Measurements from ENCODE around the gene AKAP8L. TPM values are rescaled to one million over a fixed set of nuclear protein-coding genes. Genes with fewer than 3 reads are reported as not detected.

The AKAP8L gene
- polyA plus RNA-seq (2012; rRNA removed), result 44.7 and 46.1 TPM in 2 replicates
- polyA plus RNA-seq (2012; cell fraction: cytosol; rRNA removed), result 17.5 and 18.8 TPM in 2 replicates
- polyA plus RNA-seq (2012; cell fraction: nucleus; rRNA removed), result 219 and 280 TPM in 2 replicates

- ChIA-PET POLR2A (interaction anchor here (0.6 to 2.2 kb wide), 12 partner anchors 8 to 412 kb away, joined by 3 to 15 read pairs (median 5); partner anchors contain the start of gene AKAP8), CTCF (interaction anchor here (0.8 to 3.1 kb wide), 24 partner anchors 11 to 294 kb away, joined by 3 to 19 read pairs (median 4); partner anchors contain the start of gene AKAP8)
- WGBS (ENCODE audit: low lambda C conversion rate), result 2% methylated on average over 38 of the region's 61 CpGs
- peak within 1 kb of the TSS; percentile 87 for H3K9ac ChIP-seq
- H3K9me2 ChIP-seq, result no peaks in the 10 kb centered on the region
- H3K36me3 ChIP-seq (replicated peaks in 1 of 2; ENCODE audit: control insufficient read depth in 1 of 2, insufficient read depth in 2 of 2, low read length in 1 of 2), result peaks cover 22 to 36% of the 10 kb centered on the region in 2 experiments
- H3K79me2 ChIP-seq (ENCODE audit: insufficient read depth), result peaks cover 50% of the 10 kb centered on the region
- peak within 1 kb of the TSS; percentile 54; the same call in 1 of the 2 replicates for H2AFZ ChIP-seq (ENCODE audit: low read depth)
- H3K4me1 ChIP-seq (ENCODE audit: control insufficient read depth in 1 of 2, insufficient read depth in 2 of 2, low read depth in 1 of 2, low read length in 1 of 2), result peaks cover 10 to 42% of the 10 kb centered on the region in 2 experiments; a peak in 3 of 4 replicates
- peaks cover 39% of the 10 kb centered on the region for H4K20me1 ChIP-seq (ENCODE audit: insufficient read depth)
- H3K4me3 ChIP-seq (ENCODE audit: low read depth in 2 of 2, low read length in 1 of 2), result peak within 1 kb of the TSS; percentile 93 to 94
- DNase-seq, result peak; percentile 97
- H3K4me2 ChIP-seq, result peak within 1 kb of the TSS; percentile 89
- H3K27me3 ChIP-seq (ENCODE audit: insufficient read depth), result no peaks in the 10 kb centered on the region
- H3K27ac ChIP-seq (ENCODE audit: low read depth in 2 of 2, low read length in 1 of 2), result peak within 1 kb of the TSS; percentile 73 to 89
- peaks cover 10% of the 10 kb centered on the region for H3F3A ChIP-seq (replicated peaks; ENCODE audit: insufficient read depth)
- H3K9me3 ChIP-seq, result no peaks in the 10 kb centered on the region
- TF ChIP-seq GATA2 (CRISPR knock-in tag; IDR thresholded peaks at IDR 0.05) (no peak), REST (IDR thresholded peaks at IDR 0.05; ENCODE audit: low read depth, low read length) (0 out of 2 replicates have a peak, but pooled peaks have one; percentile 15), FOXJ3 (CRISPR knock-in tag; IDR thresholded peaks at IDR 0.05) (no peak), TEAD4 (IDR thresholded peaks at IDR 0.05; ENCODE audit: borderline replicate concordance, insufficient read depth) (no peak), SIN3A (IDR thresholded peaks at IDR 0.05; ENCODE audit: borderline replicate concordance, low read depth, low read length) (peak; percentile 71; the same call in 1 of the 2 replicates), FOSL2 (IDR thresholded peaks at IDR 0.05; ENCODE audit: borderline replicate concordance, low read depth) (no peak; the same call in 1 of the 2 replicates), TAF1 (IDR thresholded peaks at IDR 0.05; ENCODE audit: borderline replicate concordance, low read depth, low read length) (peak; percentile 53; the same call in 1 of the 2 replicates), TCF12 (IDR thresholded peaks at IDR 0.05) (no peak), RXRA (IDR thresholded peaks at IDR 0.05; ENCODE audit: borderline replicate concordance, low read depth) (no peak), NFIC (IDR thresholded peaks at IDR 0.05; ENCODE audit: borderline replicate concordance) (peak; percentile 49; the same call in 1 of the 2 replicates), NRF1 (IDR thresholded peaks at IDR 0.05; ENCODE audit: low read depth, low read length) (no peak), ZBTB33 (IDR thresholded peaks at IDR 0.05; ENCODE audit: borderline replicate concordance, low read depth) (0 out of 2 replicates have a peak, but pooled peaks have one; percentile 20), YY1 (IDR thresholded peaks at IDR 0.05; ENCODE audit: low read depth) (peak; percentile 90), PBX3 (IDR thresholded peaks at IDR 0.05) (peak; percentile 100), IRF3 (IDR thresholded peaks at IDR 0.05; ENCODE audit: low read depth, low read length) (peak; percentile 98), JUND (IDR thresholded peaks at IDR 0.05) (no peak), EP300 (IDR thresholded peaks at IDR 0.05; ENCODE audit: borderline replicate concordance in 1 of 2, low read depth in 1 of 2, low read length in 1 of 2) (no peak), SMC3 (IDR thresholded peaks at IDR 0.05; ENCODE audit: low read depth, low read length) (peak; percentile 73), FOXM1 (IDR thresholded peaks at IDR 0.05; ENCODE audit: low read depth) (no peak), RFX5 (IDR thresholded peaks at IDR 0.05; ENCODE audit: low read length) (no peak; the same call in 1 of the 2 replicates), MXI1 (IDR thresholded peaks at IDR 0.05; ENCODE audit: low read depth, low read length) (peak; percentile 72; the same call in 1 of the 2 replicates)
- TF ChIP-seq, protein P1, sequence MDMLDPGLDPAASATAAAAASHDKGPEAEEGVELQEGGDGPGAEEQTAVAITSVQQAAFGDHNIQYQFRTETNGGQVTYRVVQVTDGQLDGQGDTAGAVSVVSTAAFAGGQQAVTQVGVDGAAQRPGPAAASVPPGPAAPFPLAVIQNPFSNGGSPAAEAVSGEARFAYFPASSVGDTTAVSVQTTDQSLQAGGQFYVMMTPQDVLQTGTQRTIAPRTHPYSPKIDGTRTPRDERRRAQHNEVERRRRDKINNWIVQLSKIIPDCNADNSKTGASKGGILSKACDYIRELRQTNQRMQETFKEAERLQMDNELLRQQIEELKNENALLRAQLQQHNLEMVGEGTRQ (IDR thresholded peaks at IDR 0.05; ENCODE audit: borderline replicate concordance, low read depth, low read length), result no peak
Measured at GRCh38 chr19:15418579-15419412, at the start of gene AKAP8L. TSS of gene AKAP8L (minus strand) at chr19:15418988. CDS start at chr19:15418923, 65 bp downstream.

All from SK-N-SH (cell line).